HL-60 (cell line): Measurements from ENCODE around the gene POU5F1.

ENCODE experiments used
- CTCF ChIP-seq: IDR thresholded peaks from one replicate; pipeline ENCODE4 v1.5.1; 2011; ENCODE audit warnings: low read length, control low read depth, inconsistent platforms; ENCODE audit not compliant: insufficient read depth
- GABPA ChIP-seq: IDR thresholded peaks from 2 replicates; pipeline ENCODE4 v1.6.1; 2012; ENCODE audit warnings: low read depth
- POLR2AphosphoS5 ChIP-seq: IDR thresholded peaks from 2 replicates; pipeline ENCODE4 v1.6.1; 2012; ENCODE audit warnings: low read depth
- REST ChIP-seq: IDR thresholded peaks from 2 replicates; pipeline ENCODE4 v1.6.1; 2012; ENCODE audit warnings: low read depth; ENCODE audit not compliant: insufficient replicate concordance
- SPI1 ChIP-seq: IDR thresholded peaks from 2 replicates; pipeline ENCODE4 v1.6.1; 2012; ENCODE audit warnings: low read depth, mild to moderate bottlenecking, borderline replicate concordance

GRCh38 chr6:31174378-31174777 lies 3.9 kb upstream of the POU5F1 start:
- TF ChIP-seq GABPA (no peak), CTCF (no peak), POLR2AphosphoS5 (no peak), REST (no peak), SPI1 (no peak)
